A549 treated with RU486 at 1 μM for 4 hours (cell line): Measurements from ENCODE around the gene LTK. TPM values are rescaled to one million over a fixed set of nuclear protein-coding genes. Genes with fewer than 3 reads are reported as not detected.

Source experiments
- total RNA-seq: library from RNA; stranded (reverse); fragments of 200-300 nt; extraction: Qiagen RNA extraction; gene quantifications from 5 replicates; pipeline ENCODE4 v1.2.3, GENCODE V29; 2022; ENCODE audit warnings: low read depth

The LTK gene
- 0.09 to 0.13 TPM in 2 of 5 replicates, not detected in the others for total RNA-seq

DNA sequence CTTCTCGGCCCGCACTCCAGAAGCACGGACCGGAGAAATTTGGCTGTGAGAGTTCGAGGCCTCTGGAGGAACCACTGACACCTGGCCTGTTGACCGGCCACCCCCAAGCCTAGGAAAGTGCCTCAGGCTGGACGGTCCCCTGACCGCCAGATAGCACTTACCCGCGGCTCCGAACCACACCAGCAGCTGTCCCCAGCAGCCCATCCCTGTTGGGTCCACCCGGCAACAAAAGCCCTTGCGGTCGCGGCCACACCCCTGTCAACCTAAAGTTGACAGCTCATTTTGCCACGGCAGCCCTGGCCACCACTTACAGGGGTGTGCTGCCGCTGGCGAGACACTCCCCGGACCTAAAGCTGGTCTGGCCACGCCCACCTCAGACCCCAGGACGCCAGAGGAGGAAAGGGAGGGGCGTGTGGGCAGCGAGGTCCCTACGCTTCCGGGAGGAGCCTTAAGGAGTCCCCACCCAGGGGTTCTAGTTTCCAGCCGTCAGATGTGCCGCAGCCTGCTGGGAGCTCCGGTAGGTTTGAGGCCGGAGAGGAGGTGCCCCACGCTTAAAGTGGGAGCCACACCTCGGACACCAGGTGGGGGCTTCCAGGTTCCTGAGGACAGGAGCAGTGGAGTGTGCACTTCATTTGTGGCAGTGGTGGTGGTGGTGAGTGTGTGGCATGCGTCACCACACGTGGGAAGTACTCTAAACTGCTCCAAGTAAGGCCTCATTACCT, at the start of gene LTK:
TSS of gene LTK (minus strand) at position 322 of the 722 bp plus-strand sequence. CDS start at position 204, 118 bp downstream.

DNA sequence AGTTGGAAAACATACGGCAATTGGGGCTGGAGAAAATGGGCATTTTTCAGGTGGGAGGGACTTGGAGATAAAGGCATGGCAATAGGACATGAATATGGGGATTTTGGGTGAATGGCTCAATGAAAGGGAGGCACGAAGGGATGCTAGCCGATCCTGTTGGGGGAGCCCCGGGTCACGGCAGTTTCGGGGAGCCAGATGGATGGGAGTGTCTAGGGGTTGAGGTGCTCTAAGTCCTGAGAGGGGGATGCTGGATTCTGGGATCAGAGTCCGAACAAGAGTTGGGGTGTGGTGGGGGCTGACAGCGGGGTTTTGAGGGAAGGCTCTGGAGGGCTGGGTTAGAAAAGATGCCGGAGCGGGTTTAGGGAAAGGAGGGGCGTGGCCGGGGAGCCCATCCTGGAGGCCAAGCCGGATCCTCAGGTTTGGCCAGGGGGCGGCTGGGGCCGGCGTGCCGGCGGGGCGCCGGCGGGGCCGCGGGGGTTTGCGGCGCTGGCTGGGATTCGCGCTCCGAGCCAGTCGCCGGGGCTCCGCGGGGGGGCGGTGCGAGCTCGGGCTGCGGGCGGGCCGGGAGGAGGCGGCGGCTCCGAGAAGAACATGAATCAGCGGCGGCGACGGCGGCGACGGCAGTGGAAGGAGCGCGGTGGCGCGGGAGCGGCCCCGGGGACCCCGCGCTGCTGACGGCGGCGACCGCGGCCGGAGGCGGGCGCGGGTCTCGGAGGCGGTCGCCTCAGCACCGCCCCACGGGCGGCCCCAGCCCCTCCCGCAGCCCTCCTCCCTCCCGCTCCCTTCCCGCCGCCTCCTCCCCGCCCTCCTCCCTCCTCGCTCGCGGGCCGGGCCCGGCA, 45.0 kb upstream of the LTK start, which contains the start of gene TYRO3:
TSS of gene TYRO3 (plus strand) at position 813 of the 839 bp plus-strand sequence. CDS start 46 bp downstream, outside the sequence.

DNA sequence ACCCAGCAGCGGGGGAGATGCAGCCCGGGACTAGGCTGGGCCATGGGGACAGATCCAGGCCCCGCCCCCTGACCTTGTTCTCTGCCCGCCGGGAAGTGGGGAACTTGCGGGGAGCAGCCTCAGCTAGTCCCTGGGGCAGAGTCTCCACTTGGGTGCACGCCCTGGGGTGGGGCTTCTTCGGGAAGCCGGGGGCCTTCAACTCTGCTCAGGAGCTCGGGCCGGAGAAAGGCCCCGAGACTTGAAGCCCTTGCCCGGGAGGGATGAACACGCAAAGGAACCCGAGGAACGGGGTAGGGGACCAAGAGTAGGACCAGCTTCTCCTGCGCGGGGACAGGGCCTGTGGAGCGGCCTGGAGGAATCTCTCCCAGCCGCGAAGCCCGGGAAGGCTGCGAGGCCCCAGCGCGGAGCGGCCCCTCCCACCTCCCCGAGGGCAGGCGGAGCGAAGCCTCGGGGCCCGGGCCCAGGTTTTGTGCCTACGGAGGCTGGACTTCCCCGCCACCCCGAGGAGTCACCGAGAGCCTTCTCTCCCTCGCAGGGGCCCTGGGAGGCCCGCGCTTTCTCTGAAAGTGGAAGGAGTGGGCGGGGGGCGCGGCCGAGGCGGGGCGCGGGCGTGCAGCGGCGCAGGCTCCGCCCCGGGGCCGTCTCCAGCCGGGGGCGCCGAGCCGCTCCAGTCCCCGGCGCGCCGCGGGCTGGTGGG, 20.3 kb downstream of the LTK start, which contains the start of gene ITPKA:
TSS of gene ITPKA (plus strand) at position 670 of the 697 bp plus-strand sequence. CDS start 54 bp downstream, outside the sequence.

Other genes starting within 250 kb of the LTK start
- 10.5 to 16.8 TPM (median 14.2 TPM) in 5 replicates for gene OIP5, start 181.2 kb downstream of the LTK start, total RNA-seq
- 69.7 to 89.0 TPM (median 73.1 TPM) in 5 replicates for gene NUSAP1, start 180.9 kb downstream of the LTK start, total RNA-seq
- 11.2 to 14.5 TPM (median 12.2 TPM) in 5 replicates for gene NDUFAF1, start 111.3 kb downstream of the LTK start, total RNA-seq
- 17.5 to 25.3 TPM (median 22.5 TPM) in 5 replicates for gene RTF1, start 96.7 kb downstream of the LTK start, total RNA-seq
- gene ITPKA, start 20.0 kb downstream of the LTK start, total RNA-seq: 1.6 to 2.5 TPM (median 2.0 TPM) in 5 replicates
- gene RPAP1, start 30.4 kb upstream of the LTK start, total RNA-seq: 7.8 to 14.0 TPM (median 11.4 TPM) in 5 replicates
- 12.6 to 16.0 TPM (median 12.7 TPM) in 5 replicates for gene TYRO3, start 45.4 kb upstream of the LTK start, total RNA-seq
- gene MGA, start 146.6 kb upstream of the LTK start, total RNA-seq: 5.2 to 8.6 TPM (median 6.9 TPM) in 5 replicates